GM21381 (cell line): ENCODE results near the gene YEATS2.
"Not testable (repeated sequence)": the region's sequence is repeated elsewhere in the genome, so short reads cannot be mapped to it uniquely, and the experiment has no call there.

Experiments used
- ATAC-seq: cut with Tn5 transposase; IDR thresholded peaks from one replicate; pipeline ENCODE4 v1.9.1; 2021; ENCODE audit warnings: mild to moderate bottlenecking, moderate library complexity; ENCODE audit not compliant: unreplicated experiment

Gene YEATS2

GRCh38 chr3:183711516-183711915, 13.9 kb downstream of the YEATS2 start:
- ATAC-seq = no peak

GRCh38 chr3:183714622-183715021, 17.0 kb downstream of the YEATS2 start:
- ATAC-seq = no peak

GRCh38 chr3:183718012-183718411, 20.4 kb downstream of the YEATS2 start:
- no peak for ATAC-seq

- ATAC-seq = no peak
Measured at GRCh38 chr3:183725387-183725786, 27.8 kb downstream of the YEATS2 start.

- no peak for ATAC-seq
Measured at GRCh38 chr3:183728204-183728603, 30.6 kb downstream of the YEATS2 start.

GRCh38 chr3:183730361-183730760, 32.8 kb downstream of the YEATS2 start:
- no peak for ATAC-seq

GRCh38 chr3:183731611-183732010, 34.0 kb downstream of the YEATS2 start:
- no peak for ATAC-seq

- no peak for ATAC-seq
Measured at GRCh38 chr3:183733553-183733952, 36.0 kb downstream of the YEATS2 start.

- no peak for ATAC-seq
Measured at GRCh38 chr3:183734750-183735494, 37.3 kb downstream of the YEATS2 start.

GRCh38 chr3:183737116-183737515, 39.5 kb downstream of the YEATS2 start:
- ATAC-seq = no peak

- ATAC-seq = not testable (repeated sequence)
Measured at GRCh38 chr3:183740154-183740553, 42.6 kb downstream of the YEATS2 start.

- no peak for ATAC-seq
Measured at GRCh38 chr3:183743231-183743630, 45.6 kb downstream of the YEATS2 start.

GRCh38 chr3:183745300-183746098, 47.9 kb downstream of the YEATS2 start:
- ATAC-seq = no peak

GRCh38 chr3:183754052-183754451, 56.5 kb downstream of the YEATS2 start:
- no peak for ATAC-seq

- no peak for ATAC-seq
Measured at GRCh38 chr3:183762304-183762703, 64.7 kb downstream of the YEATS2 start.

GRCh38 chr3:183764847-183765731, 67.5 kb downstream of the YEATS2 start:
- no peak for ATAC-seq

- ATAC-seq = no peak
Measured at GRCh38 chr3:183766107-183766506, 68.5 kb downstream of the YEATS2 start.

GRCh38 chr3:183766745-183767606, 69.4 kb downstream of the YEATS2 start:
- ATAC-seq = peak; percentile 71

- ATAC-seq = no peak
Measured at GRCh38 chr3:183768114-183768513, 70.5 kb downstream of the YEATS2 start.

- no peak for ATAC-seq
Measured at GRCh38 chr3:183769453-183769852, 71.9 kb downstream of the YEATS2 start.
